Lower leg skin (tissue), 3 donors: ENCODE results near the gene PIR.

Source experiments
- POLR2A ChIP-seq, 2 donors: fragments of 450-650 bp; IDR thresholded peaks; one replicate each; pipeline ENCODE4 v1.6.1; 2016 to 2017; ENCODE audit warnings: antibody characterized with exemption in 2 of 2, mild to moderate bottlenecking in 1 of 2, moderate library complexity in 1 of 2
- TF ChIP-seq, protein P1 (sequence below), 3 donors: fragments of 450-650 bp; IDR thresholded peaks; one replicate each; pipeline ENCODE4 v1.5.1; 2016; ENCODE audit warnings: antibody characterized with exemption in 3 of 3, mild to moderate bottlenecking in 3 of 3, moderate library complexity in 2 of 3

DNA sequence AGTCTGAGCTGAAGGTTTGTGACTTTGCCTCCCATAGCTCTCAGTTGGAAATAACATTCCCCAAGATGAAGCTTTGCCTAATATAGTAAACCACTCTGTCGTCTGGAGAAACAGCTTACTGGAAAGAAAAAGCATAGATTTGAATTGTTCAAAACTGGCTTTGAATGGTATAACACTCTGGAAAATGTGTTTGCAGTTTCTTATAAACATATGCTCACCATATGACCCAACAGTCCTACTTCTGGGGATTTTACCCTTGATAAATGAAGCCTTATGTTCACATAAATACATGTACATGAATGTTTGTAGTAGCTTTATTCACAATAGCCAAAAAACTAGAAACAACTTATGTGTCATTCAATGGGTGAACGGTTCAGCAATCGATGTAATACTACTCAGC is 119.2 kb downstream of the PIR start:
- TF ChIP-seq, protein P1, sequence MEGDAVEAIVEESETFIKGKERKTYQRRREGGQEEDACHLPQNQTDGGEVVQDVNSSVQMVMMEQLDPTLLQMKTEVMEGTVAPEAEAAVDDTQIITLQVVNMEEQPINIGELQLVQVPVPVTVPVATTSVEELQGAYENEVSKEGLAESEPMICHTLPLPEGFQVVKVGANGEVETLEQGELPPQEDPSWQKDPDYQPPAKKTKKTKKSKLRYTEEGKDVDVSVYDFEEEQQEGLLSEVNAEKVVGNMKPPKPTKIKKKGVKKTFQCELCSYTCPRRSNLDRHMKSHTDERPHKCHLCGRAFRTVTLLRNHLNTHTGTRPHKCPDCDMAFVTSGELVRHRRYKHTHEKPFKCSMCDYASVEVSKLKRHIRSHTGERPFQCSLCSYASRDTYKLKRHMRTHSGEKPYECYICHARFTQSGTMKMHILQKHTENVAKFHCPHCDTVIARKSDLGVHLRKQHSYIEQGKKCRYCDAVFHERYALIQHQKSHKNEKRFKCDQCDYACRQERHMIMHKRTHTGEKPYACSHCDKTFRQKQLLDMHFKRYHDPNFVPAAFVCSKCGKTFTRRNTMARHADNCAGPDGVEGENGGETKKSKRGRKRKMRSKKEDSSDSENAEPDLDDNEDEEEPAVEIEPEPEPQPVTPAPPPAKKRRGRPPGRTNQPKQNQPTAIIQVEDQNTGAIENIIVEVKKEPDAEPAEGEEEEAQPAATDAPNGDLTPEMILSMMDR (IDR thresholded peaks at IDR 0.05): no peak
- no peak for TF ChIP-seq POLR2A (IDR thresholded peaks at IDR 0.05)
